Cerebellar nuclear complex (tissue), 1 donor: ENCODE results near the gene GIPC2.
"Not testable (repeated sequence)": the region's sequence is repeated elsewhere in the genome, so short reads cannot be mapped to it uniquely, and the experiment has no call there.

Experiments
- DNase-seq, 2 experiments: peaks; one replicate each; lab custom pipeline; 2025; lab: John Stamatoyannopoulos, UW

The GIPC2 gene

GRCh38 chr1:78068681-78069283 is 23.0 kb downstream of the GIPC2 start:
- DNase-seq: no peak

- no peak for DNase-seq
Measured at GRCh38 chr1:78069784-78070183, 24.0 kb downstream of the GIPC2 start.

GRCh38 chr1:78070210-78070609 is 24.4 kb downstream of the GIPC2 start:
- DNase-seq: no peak

GRCh38 chr1:78070758-78071157 is 25.0 kb downstream of the GIPC2 start:
- DNase-seq: no peak

- no peak for DNase-seq
Measured at GRCh38 chr1:78071696-78072095, 25.9 kb downstream of the GIPC2 start.

- DNase-seq: no peak
Measured at GRCh38 chr1:78072216-78072615, 26.4 kb downstream of the GIPC2 start.

GRCh38 chr1:78073441-78073840 is 27.7 kb downstream of the GIPC2 start:
- no peak for DNase-seq

- no peak for DNase-seq
Measured at GRCh38 chr1:78075621-78076020, 29.9 kb downstream of the GIPC2 start.

GRCh38 chr1:78078358-78078757 is 32.6 kb downstream of the GIPC2 start:
- no peak for DNase-seq

GRCh38 chr1:78079580-78079979 is 33.8 kb downstream of the GIPC2 start:
- DNase-seq: no peak

GRCh38 chr1:78080767-78081166 is 35.0 kb downstream of the GIPC2 start:
- DNase-seq: no peak

GRCh38 chr1:78081980-78082860 is 36.5 kb downstream of the GIPC2 start:
- no peak for DNase-seq

- not testable (repeated sequence) for DNase-seq
Measured at GRCh38 chr1:78084639-78085038, 38.9 kb downstream of the GIPC2 start.

- no peak for DNase-seq
Measured at GRCh38 chr1:78086697-78087096, 40.9 kb downstream of the GIPC2 start.

- DNase-seq: no peak
Measured at GRCh38 chr1:78088015-78088414, 42.2 kb downstream of the GIPC2 start.

- DNase-seq: no peak
Measured at GRCh38 chr1:78088486-78088885, 42.7 kb downstream of the GIPC2 start.

- DNase-seq: no peak
Measured at GRCh38 chr1:78089010-78089409, 43.2 kb downstream of the GIPC2 start.

GRCh38 chr1:78090472-78091133 is 44.8 kb downstream of the GIPC2 start:
- no peak for DNase-seq

GRCh38 chr1:78091215-78091813 is 45.5 kb downstream of the GIPC2 start:
- DNase-seq: no peak

- DNase-seq: no peak
Measured at GRCh38 chr1:78091886-78092285, 46.1 kb downstream of the GIPC2 start.

- no peak for DNase-seq
Measured at GRCh38 chr1:78092643-78093042, 46.9 kb downstream of the GIPC2 start.

- no peak for DNase-seq
Measured at GRCh38 chr1:78093560-78093959, 47.8 kb downstream of the GIPC2 start.

- no peak for DNase-seq
Measured at GRCh38 chr1:78094639-78095038, 48.9 kb downstream of the GIPC2 start.
